ENCODE data around the gene PPA1. TPM values are rescaled to one million over a fixed set of nuclear protein-coding genes. Genes with fewer than 3 reads are reported as not detected.
"Not testable (repeated sequence)": the region's sequence is repeated elsewhere in the genome, so short reads cannot be mapped to it uniquely, and the experiment has no call there.

The PPA1 gene
- total and polyA plus RNA-seq, 2 donors (not counting 1 experiment from before 2014, with no cell fraction given): 28.6 to 40.6 TPM

DNA sequence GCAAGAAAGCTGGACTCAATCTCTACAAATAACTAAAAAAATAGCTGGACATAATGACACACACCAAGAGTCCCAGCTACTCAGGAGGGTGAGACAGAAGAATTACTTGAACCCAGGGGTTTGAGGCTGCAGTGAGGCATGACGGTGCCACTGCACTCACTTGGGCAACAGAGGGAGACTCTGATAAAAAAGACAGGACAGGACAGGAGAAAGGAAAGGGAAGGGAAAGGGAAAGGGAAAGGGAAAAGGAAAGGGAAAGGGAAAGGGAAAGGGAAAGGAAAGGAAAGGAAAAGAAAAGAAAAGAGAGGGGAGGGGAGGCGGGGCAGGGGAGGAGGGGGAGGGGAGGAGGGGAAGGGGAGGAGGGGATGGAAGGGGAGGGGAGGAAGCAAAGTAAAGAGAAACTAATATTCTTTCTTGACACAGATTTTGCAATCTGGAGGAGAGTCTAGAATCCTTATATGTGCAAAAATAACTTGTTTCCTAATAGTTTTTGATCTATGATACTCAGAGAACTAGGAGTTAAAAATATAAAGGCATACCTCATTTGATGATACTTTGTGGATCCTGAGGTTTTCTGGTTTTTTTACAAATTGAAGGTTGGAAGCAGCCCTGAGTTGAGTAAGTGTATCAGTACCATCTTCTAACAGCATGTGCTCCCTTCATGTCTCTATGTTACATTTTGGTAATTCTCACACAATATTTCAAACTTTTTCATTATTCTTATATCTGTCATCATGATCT, 70.9 kb downstream of the PPA1 start:
- intact Hi-C loops (cut with micrococcal nuclease): no loop called here
- Histone ChIP-seq H3K27ac (ENCODE audit: low read length in 2 of 2) (peak overlapping the region in 1 of 2 donors; percentile 28), H3K4me3 (ENCODE audit: control extremely low read depth in 1 of 5, extremely low read depth in 1 of 5, insufficient read depth in 1 of 5, low read depth in 2 of 5, low read length in 4 of 5) (no peak overlapping the region), H2AFZ (ENCODE audit: insufficient read depth, low read depth, low read length, poor library complexity, severe bottlenecking) (no peak overlapping the region), H3K79me2 (ENCODE audit: control insufficient read depth, insufficient read depth, low read length) (peaks cover 73% of the 10 kb centered on the region), H3K4me2 (replicated peaks; ENCODE audit: low read depth, low read length, poor library complexity, severe bottlenecking) (no peak overlapping the region), H3K9ac (ENCODE audit: low read length) (no peak overlapping the region), H3K27me3 (replicated peaks in 1 of 4; ENCODE audit: control extremely low read depth in 1 of 4, control insufficient read depth in 3 of 4, insufficient read depth in 4 of 4, low read length in 3 of 4) (no peaks in the 10 kb centered on the region), H3K9me3 (ENCODE audit: control extremely low read depth in 1 of 3, control insufficient read depth in 2 of 3, insufficient read depth in 1 of 3, low read length in 2 of 3) (no peaks in the 10 kb centered on the region), H3K4me1 (ENCODE audit: control insufficient read depth in 2 of 2, insufficient read depth in 2 of 2, low read length in 2 of 2) (peaks cover 13 to 16% of the 10 kb centered on the region in 2 donors), H4K20me1 (ENCODE audit: control insufficient read depth, insufficient read depth, low read length, poor library complexity, severe bottlenecking) (peaks cover 48% of the 10 kb centered on the region), H3K36me3 (replicated peaks in 1 of 2; ENCODE audit: control extremely low read depth in 1 of 2, control insufficient read depth in 1 of 2, extremely low read depth in 1 of 2, insufficient read depth in 2 of 2, low read length in 1 of 2) (peaks cover 8 to 51% of the 10 kb centered on the region in 2 experiments)
- no peak for TF ChIP-seq EZH2 (IDR thresholded peaks at IDR 0.05; ENCODE audit: borderline replicate concordance, insufficient read depth, low read depth, low read length, poor library complexity, severe bottlenecking)
- TF ChIP-seq, protein P1, sequence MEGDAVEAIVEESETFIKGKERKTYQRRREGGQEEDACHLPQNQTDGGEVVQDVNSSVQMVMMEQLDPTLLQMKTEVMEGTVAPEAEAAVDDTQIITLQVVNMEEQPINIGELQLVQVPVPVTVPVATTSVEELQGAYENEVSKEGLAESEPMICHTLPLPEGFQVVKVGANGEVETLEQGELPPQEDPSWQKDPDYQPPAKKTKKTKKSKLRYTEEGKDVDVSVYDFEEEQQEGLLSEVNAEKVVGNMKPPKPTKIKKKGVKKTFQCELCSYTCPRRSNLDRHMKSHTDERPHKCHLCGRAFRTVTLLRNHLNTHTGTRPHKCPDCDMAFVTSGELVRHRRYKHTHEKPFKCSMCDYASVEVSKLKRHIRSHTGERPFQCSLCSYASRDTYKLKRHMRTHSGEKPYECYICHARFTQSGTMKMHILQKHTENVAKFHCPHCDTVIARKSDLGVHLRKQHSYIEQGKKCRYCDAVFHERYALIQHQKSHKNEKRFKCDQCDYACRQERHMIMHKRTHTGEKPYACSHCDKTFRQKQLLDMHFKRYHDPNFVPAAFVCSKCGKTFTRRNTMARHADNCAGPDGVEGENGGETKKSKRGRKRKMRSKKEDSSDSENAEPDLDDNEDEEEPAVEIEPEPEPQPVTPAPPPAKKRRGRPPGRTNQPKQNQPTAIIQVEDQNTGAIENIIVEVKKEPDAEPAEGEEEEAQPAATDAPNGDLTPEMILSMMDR (IDR thresholded peaks at IDR 0.05): no peak
- no peak overlapping the region for H3K27ac Mint-ChIP-seq
- DNase-seq (no peak), ATAC-seq (ENCODE audit: low read depth) (no peak)
- H3K4me3 Mint-ChIP-seq: no peak overlapping the region
- no peaks in the 10 kb centered on the region for H3K9me3 Mint-ChIP-seq (ENCODE audit: insufficient read depth)
- no peaks in the 10 kb centered on the region for H3K27me3 Mint-ChIP-seq
- ChIA-PET CTCF (interaction anchor here (0.9 to 1.0 kb wide), 2 partner anchors 11 to 16 kb away, joined by 4 read pairs; partner anchors contain the start of gene TYSND1), POLR2A (no interaction called here)
- WGBS (ENCODE audit: insufficient coverage): 90% methylated on average over 1 of the region's 2 CpGs
- H3K4me1 Mint-ChIP-seq: peaks cover 47% of the 10 kb centered on the region

DNA sequence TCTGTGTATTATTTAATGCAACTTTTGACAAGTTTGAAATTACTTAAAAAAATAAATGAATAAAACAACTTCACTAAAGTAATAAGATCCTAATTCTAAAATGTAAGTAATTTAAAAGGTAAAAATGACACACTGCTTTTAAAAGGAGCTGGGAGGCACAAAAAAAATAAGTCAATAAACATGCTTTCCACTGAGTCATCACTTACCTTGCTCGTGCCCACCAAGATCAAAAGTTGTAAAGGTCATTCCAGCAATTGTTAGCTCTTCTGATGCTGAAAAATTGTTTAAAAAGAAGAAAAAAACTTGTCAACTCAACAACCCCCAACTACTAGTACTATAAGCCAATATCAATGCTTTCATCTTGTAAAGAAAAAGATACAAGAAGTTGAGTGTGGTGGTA, 72.4 kb downstream of the PPA1 start:
- Histone ChIP-seq H3K4me1 (ENCODE audit: control insufficient read depth in 2 of 2, insufficient read depth in 2 of 2, low read length in 2 of 2) (peaks cover 13 to 16% of the 10 kb centered on the region in 2 donors), H3K9ac (ENCODE audit: low read length) (no peak overlapping the region), H3K4me2 (replicated peaks; ENCODE audit: low read depth, low read length, poor library complexity, severe bottlenecking) (no peak overlapping the region), H3K4me3 (ENCODE audit: control extremely low read depth in 1 of 5, extremely low read depth in 1 of 5, insufficient read depth in 1 of 5, low read depth in 2 of 5, low read length in 4 of 5) (no peak overlapping the region), H2AFZ (ENCODE audit: insufficient read depth, low read depth, low read length, poor library complexity, severe bottlenecking) (no peak overlapping the region), H3K27ac (ENCODE audit: low read length in 2 of 2) (no peak overlapping the region), H3K36me3 (replicated peaks in 1 of 2; ENCODE audit: control extremely low read depth in 1 of 2, control insufficient read depth in 1 of 2, extremely low read depth in 1 of 2, insufficient read depth in 2 of 2, low read length in 1 of 2) (peaks cover 5 to 58% of the 10 kb centered on the region in 2 experiments), H4K20me1 (ENCODE audit: control insufficient read depth, insufficient read depth, low read length, poor library complexity, severe bottlenecking) (peaks cover 41% of the 10 kb centered on the region), H3K79me2 (ENCODE audit: control insufficient read depth, insufficient read depth, low read length) (peaks cover 61% of the 10 kb centered on the region), H3K27me3 (replicated peaks in 1 of 4; ENCODE audit: control extremely low read depth in 1 of 4, control insufficient read depth in 3 of 4, insufficient read depth in 4 of 4, low read length in 3 of 4) (no peaks in the 10 kb centered on the region), H3K9me3 (ENCODE audit: control extremely low read depth in 1 of 3, control insufficient read depth in 2 of 3, insufficient read depth in 1 of 3, low read length in 2 of 3) (no peaks in the 10 kb centered on the region)
- intact Hi-C loops (cut with micrococcal nuclease): no loop called here
- no peaks in the 10 kb centered on the region for H3K9me3 Mint-ChIP-seq (ENCODE audit: insufficient read depth)
- POLR2A ChIA-PET: interaction anchor here (1.0 kb wide), 1 partner anchor 14 kb away, joined by 3 read pairs; the partner anchor contains the start of gene TYSND1
- no peak overlapping the region for H3K4me3 Mint-ChIP-seq
- CTCF ChIA-PET: interaction anchor here (1.3 kb wide), 1 partner anchor 45 kb away, joined by 4 read pairs; no protein-coding TSS in a partner anchor
- no peak for DNase-seq
- no peaks in the 10 kb centered on the region for H3K27me3 Mint-ChIP-seq
- no peak for TF ChIP-seq EZH2 (IDR thresholded peaks at IDR 0.05; ENCODE audit: borderline replicate concordance, insufficient read depth, low read depth, low read length, poor library complexity, severe bottlenecking)
- TF ChIP-seq, protein P1 (IDR thresholded peaks at IDR 0.05): no peak
- peaks cover 38% of the 10 kb centered on the region for H3K4me1 Mint-ChIP-seq
- no peak overlapping the region for H3K27ac Mint-ChIP-seq
- WGBS (ENCODE audit: insufficient coverage): no CpG with 5 or more reads among the region's 1 CpG
- no peak for ATAC-seq (ENCODE audit: low read depth)

DNA sequence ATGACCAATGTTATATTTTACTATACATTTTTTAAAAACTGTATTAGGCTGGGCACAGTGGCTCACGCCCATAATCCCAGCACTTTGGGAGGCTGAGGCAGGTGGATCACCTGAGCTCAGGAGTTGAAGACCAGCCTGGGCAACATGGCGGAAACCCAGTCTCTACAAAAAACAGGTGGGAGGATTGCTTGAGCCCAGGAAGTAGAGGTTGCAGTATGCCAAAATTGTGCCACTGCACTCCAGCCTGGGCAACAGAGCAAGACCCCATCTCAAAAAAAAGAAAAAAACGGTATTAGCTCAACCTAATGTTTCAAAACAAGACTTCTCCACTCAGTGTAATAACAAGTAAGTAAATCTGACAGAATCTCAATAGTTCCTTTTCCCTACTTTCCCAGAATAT, 73.9 kb downstream of the PPA1 start:
- ATAC-seq (ENCODE audit: low read depth); H3K4me3 Mint-ChIP-seq; H3K9me3 ChIP-seq (ENCODE audit: control extremely low read depth in 1 of 3, control insufficient read depth in 2 of 3, insufficient read depth in 1 of 3, low read length in 2 of 3); CTCF ChIA-PET; H3K9ac ChIP-seq (ENCODE audit: low read length); H3K27ac Mint-ChIP-seq; DNase-seq; H3K27me3 ChIP-seq (replicated peaks in 1 of 4; ENCODE audit: control extremely low read depth in 1 of 4, control insufficient read depth in 3 of 4, insufficient read depth in 4 of 4, low read length in 3 of 4); H3K27ac ChIP-seq (ENCODE audit: low read length in 2 of 2); H3K9me3 Mint-ChIP-seq (ENCODE audit: insufficient read depth); H3K27me3 Mint-ChIP-seq; H2AFZ ChIP-seq (ENCODE audit: insufficient read depth, low read depth, low read length, poor library complexity, severe bottlenecking); H3K4me3 ChIP-seq (ENCODE audit: control extremely low read depth in 1 of 5, extremely low read depth in 1 of 5, insufficient read depth in 1 of 5, low read depth in 2 of 5, low read length in 4 of 5); H3K4me2 ChIP-seq (replicated peaks; ENCODE audit: low read depth, low read length, poor library complexity, severe bottlenecking); POLR2A ChIA-PET: not testable (repeated sequence)
- Histone ChIP-seq H3K4me1 (ENCODE audit: control insufficient read depth in 2 of 2, insufficient read depth in 2 of 2, low read length in 2 of 2) (peaks cover 12 to 15% of the 10 kb centered on the region in 2 donors), H4K20me1 (ENCODE audit: control insufficient read depth, insufficient read depth, low read length, poor library complexity, severe bottlenecking) (peaks cover 31% of the 10 kb centered on the region), H3K36me3 (replicated peaks in 1 of 2; ENCODE audit: control extremely low read depth in 1 of 2, control insufficient read depth in 1 of 2, extremely low read depth in 1 of 2, insufficient read depth in 2 of 2, low read length in 1 of 2) (peaks cover 0 to 66% of the 10 kb centered on the region in 2 experiments), H3K79me2 (ENCODE audit: control insufficient read depth, insufficient read depth, low read length) (peaks cover 50% of the 10 kb centered on the region)
- peaks cover 29% of the 10 kb centered on the region for H3K4me1 Mint-ChIP-seq
- intact Hi-C loops (cut with micrococcal nuclease): loop anchor here (1.0 kb wide), 1 partner anchor 9 kb away; no protein-coding TSS in a partner anchor
- 67% methylated on average over 1 of the region's 3 CpGs for WGBS (ENCODE audit: insufficient coverage)

Measured in B cell (primary cell).